H54 (cell line): Measurements from ENCODE around the gene KIR3DL2.
"Not testable (repeated sequence)": the region's sequence is repeated elsewhere in the genome, so short reads cannot be mapped to it uniquely, and the experiment has no call there.

Source experiments
- DNase-seq: peaks from one replicate; pipeline ENCODE4 v3.0.0; 2011; ENCODE audit warnings: low spot score, mixed read lengths; ENCODE audit not compliant: insufficient read length
- FAIRE-seq: peaks from 3 replicates; lab custom pipeline; 2011; peaks lifted over from hg19 to GRCh38; lab: Jason Lieb, UNC
- POLR2A ChIP-seq: IDR thresholded peaks from 2 replicates; pipeline ENCODE4 v1.6.1; 2011; ENCODE audit warnings: low read depth, mild to moderate bottlenecking, low read length

Gene KIR3DL2

DNA sequence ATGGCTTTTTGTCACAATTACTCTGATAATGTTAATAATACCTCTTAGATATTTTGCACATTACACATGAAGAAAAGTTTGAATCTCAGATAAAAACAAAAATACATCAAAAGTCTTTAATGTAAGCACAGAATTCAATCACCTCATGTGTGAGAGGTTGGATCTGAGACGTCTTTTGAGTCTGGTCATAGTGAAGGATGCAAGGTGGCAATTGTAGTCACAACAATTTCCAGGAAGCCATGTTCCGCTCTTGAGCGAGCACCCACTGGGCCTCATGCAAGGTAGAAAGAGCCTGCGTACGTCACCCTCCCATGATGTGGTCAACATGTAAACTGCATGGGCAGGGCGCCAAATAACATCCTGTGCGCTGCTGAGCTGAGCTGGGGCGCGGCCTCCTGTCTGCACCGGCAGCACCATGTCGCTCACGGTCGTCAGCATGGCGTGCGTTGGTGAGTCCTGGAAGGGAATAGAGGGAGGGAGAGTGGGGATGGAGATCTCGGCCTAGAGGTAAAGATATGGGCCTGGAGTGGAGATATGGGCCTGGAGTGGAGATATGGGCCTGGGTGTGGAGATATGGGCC, at the start of gene KIR3DL2:
Gene KIR3DL2, plus strand, starts transcription at position 383 of the 580 bp plus-strand sequence. Its CDS starts 33 bp downstream, at position 416.
- FAIRE-seq, DNase-seq: not testable (repeated sequence)

DNA sequence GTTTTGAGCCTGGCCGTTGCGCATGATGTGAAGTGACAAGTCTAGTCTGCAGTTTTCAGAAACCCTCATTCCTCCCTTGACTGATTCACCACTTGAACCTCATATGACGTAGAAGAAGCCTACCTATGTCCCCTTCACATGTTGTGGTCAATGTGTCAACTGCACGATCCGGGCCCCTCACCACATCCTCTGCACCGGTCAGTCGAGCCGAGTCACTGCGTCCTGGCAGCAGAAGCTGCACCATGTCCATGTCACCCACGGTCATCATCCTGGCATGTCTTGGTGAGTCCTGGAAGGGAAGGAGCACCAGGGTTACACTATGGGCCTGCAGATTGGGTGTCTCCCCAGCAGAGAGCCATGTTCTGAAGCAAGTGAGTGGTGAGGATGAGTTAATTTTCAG, 46.8 kb upstream of the KIR3DL2 start, which contains the start of gene KIR2DL4:
Gene KIR2DL4, plus strand, starts transcription at position 201 of the 400 bp plus-strand sequence. Its CDS starts 42 bp downstream, at position 243.
- no peak for TF ChIP-seq POLR2A
- FAIRE-seq (no peak), DNase-seq (no peak)

GRCh38 chr19:54804101-54804500, 46.1 kb upstream of the KIR3DL2 start:
- no peak for TF ChIP-seq POLR2A
- DNase-seq, result no peak
- FAIRE-seq, result no peak

- no peak for DNase-seq
- no peak for TF ChIP-seq POLR2A
- no peak for FAIRE-seq
These were observed 45.7 kb upstream of the KIR3DL2 start for GRCh38 chr19:54804571-54804970.

DNA sequence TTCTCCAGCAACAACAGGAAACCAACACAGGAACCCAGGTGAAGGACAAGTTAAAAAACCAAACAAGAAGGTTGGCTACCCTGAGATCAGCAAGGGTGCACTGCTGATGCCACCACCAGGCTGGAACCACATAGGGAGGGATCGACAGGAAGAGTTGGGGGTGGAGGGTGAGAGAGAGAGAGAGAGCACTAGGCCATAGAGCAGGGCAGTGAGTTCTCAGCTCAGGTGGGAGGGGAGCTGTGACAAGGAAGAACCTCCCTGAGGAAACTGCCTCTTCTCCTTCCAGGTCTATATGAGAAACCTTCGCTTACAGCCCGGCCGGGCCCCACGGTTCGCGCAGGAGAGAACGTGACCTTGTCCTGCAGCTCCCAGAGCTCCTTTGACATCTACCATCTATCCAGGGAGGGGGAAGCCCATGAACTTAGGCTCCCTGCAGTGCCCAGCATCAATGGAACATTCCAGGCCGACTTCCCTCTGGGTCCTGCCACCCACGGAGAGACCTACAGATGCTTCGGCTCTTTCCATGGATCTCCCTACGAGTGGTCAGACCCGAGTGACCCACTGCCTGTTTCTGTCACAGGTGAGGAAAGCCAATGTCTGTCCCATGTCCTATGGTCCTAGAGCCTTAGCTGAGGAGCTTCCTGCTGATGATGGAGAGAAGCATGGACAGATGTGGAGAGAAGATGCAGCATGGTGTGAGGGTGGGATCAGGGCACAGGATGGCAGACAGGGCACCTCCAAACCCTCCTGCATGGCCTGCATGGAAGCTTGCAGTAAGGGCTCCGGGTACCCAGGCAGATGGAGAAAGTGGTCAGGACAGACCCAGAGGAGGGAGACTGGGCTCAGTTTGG, 44.4 kb upstream of the KIR3DL2 start:
- FAIRE-seq (no peak), DNase-seq (no peak)
- no peak for TF ChIP-seq POLR2A

DNA sequence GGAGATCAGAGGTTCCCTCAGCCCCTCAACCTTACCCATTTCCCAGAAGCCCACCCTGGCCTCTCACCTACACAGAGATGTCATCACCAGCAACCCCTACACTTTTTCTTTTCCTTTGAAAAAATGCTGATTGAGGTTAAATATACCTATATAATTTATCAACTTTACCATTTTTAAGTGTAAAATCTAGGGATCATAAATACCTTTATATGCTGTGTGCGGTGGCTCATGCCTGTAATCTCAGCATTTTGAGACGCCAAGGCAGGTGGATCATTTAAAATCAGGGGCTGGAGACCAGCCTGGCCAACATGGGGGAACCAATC, 43.8 kb upstream of the KIR3DL2 start:
- FAIRE-seq, result no peak

DNA sequence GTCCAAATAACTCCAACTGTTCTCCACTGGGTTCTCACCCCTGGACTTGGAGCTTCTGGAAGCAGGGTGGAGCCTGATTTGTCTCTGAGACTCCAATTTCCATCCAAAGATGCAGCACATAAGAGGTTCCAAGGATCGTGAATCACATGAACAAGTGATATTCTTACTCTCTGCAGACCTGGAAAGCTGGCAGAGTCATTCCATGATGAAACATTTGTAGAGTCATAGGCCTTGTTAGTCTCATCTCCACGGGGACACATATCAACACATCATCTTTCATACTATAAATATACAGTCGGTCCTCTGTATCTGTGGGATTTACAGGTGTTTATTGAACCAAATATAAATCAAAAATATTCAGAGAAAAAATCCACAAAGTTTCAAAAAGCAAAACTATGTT, 35.7 kb upstream of the KIR3DL2 start:
- FAIRE-seq, DNase-seq: not testable (repeated sequence)

More for the DNA sequence above, 43.8 kb upstream of the KIR3DL2 start:
- no peak for DNase-seq
- TF ChIP-seq POLR2A, result no peak

GRCh38 chr19:54816251-54816650, 34.0 kb upstream of the KIR3DL2 start, which contains the start of gene KIR3DL1:
Gene KIR3DL1, plus strand, starts transcription at chr19:54816468.
- DNase-seq, FAIRE-seq: not testable (repeated sequence)

DNA sequence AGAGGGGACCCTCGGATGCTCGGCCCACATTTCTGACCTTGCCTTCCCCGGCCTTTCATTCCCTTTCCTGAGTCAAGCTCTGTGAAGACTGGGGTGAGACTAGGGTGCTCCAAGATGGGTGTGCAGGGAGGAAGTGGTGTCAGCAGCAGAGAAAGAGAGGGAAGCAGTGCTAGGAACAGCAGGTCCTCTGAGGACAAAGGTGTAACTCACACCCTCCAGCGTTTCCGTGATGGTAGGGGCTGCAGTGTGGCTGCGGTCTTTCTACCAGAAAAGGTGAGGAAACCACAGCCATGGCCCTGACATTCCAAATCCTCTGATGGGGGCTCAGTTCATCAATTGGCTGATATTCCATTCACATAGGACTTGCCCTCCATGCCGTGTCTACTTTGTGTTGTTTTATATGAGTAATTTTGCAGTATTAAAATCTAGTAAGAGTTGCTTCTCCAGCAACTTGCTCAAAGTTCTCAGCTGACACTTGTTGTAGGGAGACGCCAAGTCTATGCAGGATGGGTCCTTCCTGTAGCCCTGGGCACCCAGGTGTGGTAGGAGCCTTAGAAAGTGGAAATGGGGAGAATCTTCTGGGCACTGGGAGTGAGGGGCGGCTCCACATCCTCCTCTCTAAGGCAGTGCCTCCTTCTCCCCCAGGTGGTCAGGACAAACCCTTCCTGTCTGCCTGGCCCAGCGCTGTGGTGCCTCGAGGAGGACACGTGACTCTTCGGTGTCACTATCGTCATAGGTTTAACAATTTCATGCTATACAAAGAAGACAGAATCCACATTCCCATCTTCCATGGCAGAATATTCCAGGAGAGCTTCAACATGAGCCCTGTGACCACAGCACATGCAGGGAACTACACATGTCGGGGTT, 32.3 kb upstream of the KIR3DL2 start:
- DNase-seq (no peak), FAIRE-seq (no peak)
- TF ChIP-seq POLR2A, result no peak

GRCh38 chr19:54824416-54824815, 25.8 kb upstream of the KIR3DL2 start:
- DNase-seq, FAIRE-seq: not testable (repeated sequence)

GRCh38 chr19:54825326-54825725, 24.9 kb upstream of the KIR3DL2 start:
- FAIRE-seq, result not testable (repeated sequence)

GRCh38 chr19:54828064-54828463, 22.2 kb upstream of the KIR3DL2 start:
- FAIRE-seq, DNase-seq: not testable (repeated sequence)

More at GRCh38 chr19:54825326-54825725, 24.9 kb upstream of the KIR3DL2 start:
- DNase-seq, result not testable (repeated sequence)

DNA sequence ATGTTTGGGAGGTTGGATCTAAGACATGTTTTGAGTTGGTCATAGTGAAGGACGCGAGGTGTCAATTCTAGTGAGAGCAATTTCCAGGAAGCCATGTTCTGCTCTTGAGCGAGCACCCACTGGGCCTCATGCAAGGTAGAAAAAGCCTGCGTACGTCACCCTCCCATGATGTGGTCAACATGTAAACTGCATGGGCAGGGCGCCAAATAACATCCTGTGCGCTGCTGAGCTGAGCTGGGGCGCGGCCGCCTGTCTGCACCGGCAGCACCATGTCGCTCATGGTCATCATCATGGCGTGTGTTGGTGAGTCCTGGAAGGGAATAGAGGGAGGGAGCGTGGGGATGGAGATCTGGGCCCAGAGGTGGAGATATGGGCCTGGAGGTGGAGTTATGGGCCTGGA, 17.7 kb upstream of the KIR3DL2 start, which contains the start of gene KIR2DS4:
Gene KIR2DS4, plus strand, starts transcription at position 181 of the 400 bp plus-strand sequence.
- FAIRE-seq, DNase-seq: not testable (repeated sequence)

- FAIRE-seq, DNase-seq: not testable (repeated sequence)
These were observed 15.1 kb upstream of the KIR3DL2 start for GRCh38 chr19:54835126-54835525.

DNA sequence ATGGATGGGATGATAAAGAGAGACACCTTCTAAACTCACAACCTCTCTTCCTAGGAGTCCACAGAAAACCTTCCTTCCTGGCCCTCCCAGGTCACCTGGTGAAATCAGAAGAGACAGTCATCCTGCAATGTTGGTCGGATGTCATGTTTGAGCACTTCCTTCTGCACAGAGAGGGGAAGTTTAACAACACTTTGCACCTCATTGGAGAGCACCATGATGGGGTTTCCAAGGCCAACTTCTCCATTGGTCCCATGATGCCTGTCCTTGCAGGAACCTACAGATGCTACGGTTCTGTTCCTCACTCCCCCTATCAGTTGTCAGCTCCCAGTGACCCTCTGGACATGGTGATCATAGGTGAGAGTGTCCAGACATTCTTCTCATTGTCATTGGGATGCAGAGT, 12.7 kb upstream of the KIR3DL2 start:
- FAIRE-seq, DNase-seq: not testable (repeated sequence)

DNA sequence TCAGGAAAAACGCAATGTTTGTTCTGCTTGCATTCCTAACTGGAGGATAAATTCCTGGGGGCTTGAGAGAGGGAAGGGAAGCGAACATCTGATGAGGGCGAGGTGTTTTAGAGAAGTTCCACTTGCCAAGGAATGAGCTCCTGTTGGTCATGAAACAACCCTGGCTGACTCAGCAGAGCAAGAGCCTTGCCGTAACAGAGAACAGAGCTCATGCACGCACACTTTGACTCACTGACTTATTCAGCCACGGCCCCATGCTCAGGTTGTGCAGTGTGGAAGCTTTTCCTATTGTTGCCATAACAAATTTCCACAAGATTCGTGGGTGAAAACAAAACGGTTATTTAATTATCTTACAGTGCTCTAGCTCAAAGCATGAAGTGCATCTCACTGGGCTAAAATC, 7.1 kb upstream of the KIR3DL2 start:
- DNase-seq, result not testable (repeated sequence)

More for the DNA sequence above, 7.1 kb upstream of the KIR3DL2 start:
- not testable (repeated sequence) for FAIRE-seq
